RWPE1 (cell line): ENCODE results near the gene RNF166.

ENCODE experiments used
- CTCF ChIA-PET: fragments of 350-600 bp; sonication (Branson Sonifier 250); formaldehyde crosslinking; extraction: SDS; loops from one replicate; lab custom pipeline; 2021; lab: Yijun Ruan, JAX
- POLR2A ChIA-PET: fragments of 400-600 bp; formaldehyde crosslinking; extraction: SDS; loops from one replicate; lab custom pipeline; 2020; ENCODE audit warnings: antibody characterized with exemption; ENCODE audit not compliant: low non-redundant PET; lab: Yijun Ruan, JAX
- DNase-seq: peaks from one replicate; pipeline ENCODE4 v3.0.0; 2012; ENCODE audit warnings: low spot score
- H3K27ac ChIP-seq: fragments of 450-650 bp; 2 replicates; pipeline ENCODE4 v1.5.1; 2017
- TF ChIP-seq, protein P1 (sequence below): fragments of 450-650 bp; conservative IDR thresholded peaks from 2 replicates; pipeline ENCODE4 v1.5.1; 2017; ENCODE audit warnings: low read depth, mild to moderate bottlenecking

Gene RNF166

DNA sequence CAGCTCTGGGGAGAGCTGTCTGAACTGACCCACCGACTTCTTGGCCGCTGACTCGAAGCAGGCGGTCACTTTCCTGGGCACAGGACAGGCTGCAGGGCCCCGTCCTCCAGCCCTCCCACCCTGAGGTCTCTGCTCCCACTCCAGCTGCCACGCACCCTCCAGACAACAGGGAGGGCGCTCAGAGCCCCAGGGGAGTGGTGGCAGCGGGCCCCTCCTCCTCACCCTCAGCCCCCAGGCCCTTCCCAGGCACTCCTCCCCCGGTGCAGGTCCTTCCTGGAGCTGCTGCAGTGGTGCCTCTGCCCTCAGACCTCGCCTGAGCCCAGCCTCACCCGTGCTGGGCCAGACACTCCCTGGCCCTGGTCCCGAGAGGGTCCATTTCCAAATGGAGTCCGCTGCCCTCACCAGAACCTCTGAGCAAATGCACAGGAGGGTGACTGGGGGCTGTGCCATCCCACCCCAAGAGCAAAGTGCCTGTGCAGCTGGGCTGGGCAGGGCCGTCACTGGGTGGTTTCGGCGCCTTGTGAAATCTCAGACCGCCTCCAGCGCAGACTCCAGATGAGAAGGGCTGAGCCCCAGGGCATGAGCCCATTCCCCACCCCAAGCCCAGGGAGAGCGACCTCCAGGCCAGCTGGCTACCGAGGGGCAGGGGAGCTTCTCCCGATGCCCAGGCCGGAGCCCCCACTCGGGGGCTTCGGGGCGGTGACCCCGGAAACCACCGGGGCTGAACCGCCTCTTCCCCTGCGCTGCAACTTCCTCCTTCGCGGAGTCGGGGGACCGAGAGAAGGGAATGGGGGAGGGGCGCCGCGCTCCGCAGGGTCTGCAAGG, 56.1 kb downstream of the RNF166 start:
- POLR2A ChIA-PET = no interaction called here
- H3K27ac ChIP-seq = peak overlapping the region; percentile 71
- DNase-seq = no peak
- TF ChIP-seq, protein P1, sequence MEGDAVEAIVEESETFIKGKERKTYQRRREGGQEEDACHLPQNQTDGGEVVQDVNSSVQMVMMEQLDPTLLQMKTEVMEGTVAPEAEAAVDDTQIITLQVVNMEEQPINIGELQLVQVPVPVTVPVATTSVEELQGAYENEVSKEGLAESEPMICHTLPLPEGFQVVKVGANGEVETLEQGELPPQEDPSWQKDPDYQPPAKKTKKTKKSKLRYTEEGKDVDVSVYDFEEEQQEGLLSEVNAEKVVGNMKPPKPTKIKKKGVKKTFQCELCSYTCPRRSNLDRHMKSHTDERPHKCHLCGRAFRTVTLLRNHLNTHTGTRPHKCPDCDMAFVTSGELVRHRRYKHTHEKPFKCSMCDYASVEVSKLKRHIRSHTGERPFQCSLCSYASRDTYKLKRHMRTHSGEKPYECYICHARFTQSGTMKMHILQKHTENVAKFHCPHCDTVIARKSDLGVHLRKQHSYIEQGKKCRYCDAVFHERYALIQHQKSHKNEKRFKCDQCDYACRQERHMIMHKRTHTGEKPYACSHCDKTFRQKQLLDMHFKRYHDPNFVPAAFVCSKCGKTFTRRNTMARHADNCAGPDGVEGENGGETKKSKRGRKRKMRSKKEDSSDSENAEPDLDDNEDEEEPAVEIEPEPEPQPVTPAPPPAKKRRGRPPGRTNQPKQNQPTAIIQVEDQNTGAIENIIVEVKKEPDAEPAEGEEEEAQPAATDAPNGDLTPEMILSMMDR = no peak
- CTCF ChIA-PET = interaction anchor here (0.6 to 1.1 kb wide), 3 partner anchors 17 to 722 kb away, joined by 3 to 6 read pairs (median 4); no protein-coding TSS in a partner anchor

DNA sequence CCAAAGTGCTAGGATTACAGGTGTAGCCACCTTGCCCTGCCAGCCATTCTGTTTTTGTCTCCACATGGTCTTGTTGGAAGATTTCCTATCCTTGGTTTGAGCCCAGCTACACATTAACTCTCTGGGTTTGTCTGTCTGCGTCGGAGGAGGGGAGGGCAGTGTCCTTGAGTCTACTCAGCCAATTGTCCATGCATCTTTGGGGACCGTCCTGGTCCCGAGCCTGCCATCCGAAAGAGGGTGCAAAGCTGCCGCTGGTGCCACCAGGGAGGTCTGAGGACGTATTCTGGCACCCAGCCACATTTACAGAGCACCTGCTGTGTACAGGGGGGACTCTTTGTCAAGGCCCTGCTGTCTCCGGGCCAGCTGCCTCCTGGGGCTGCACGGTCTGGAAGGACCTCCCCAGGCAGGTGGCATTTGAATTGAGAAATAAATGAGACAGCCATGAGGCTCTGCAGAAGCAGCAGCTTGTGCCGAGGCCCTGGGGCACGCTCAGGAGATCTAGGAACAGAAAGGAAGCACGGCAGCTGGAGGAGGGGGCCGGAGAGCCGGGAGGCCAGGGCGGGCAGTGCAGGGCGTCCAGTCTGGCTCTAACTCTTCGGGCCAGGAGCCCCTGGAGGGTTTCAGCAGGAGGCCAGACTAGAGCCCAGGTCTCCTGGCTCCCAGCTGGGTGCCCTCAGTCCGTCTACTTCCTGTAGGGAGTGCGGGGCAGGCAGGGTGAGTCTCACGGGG, 56.8 kb downstream of the RNF166 start:
- ChIA-PET CTCF (interaction anchor here (0.6 to 1.1 kb wide), 4 partner anchors 9 to 891 kb away, joined by 3 to 6 read pairs (median 3); no protein-coding TSS in a partner anchor), POLR2A (no interaction called here)
- TF ChIP-seq, protein P1 = no peak
- DNase-seq = no peak
- H3K27ac ChIP-seq = peak overlapping the region; percentile 71

DNA sequence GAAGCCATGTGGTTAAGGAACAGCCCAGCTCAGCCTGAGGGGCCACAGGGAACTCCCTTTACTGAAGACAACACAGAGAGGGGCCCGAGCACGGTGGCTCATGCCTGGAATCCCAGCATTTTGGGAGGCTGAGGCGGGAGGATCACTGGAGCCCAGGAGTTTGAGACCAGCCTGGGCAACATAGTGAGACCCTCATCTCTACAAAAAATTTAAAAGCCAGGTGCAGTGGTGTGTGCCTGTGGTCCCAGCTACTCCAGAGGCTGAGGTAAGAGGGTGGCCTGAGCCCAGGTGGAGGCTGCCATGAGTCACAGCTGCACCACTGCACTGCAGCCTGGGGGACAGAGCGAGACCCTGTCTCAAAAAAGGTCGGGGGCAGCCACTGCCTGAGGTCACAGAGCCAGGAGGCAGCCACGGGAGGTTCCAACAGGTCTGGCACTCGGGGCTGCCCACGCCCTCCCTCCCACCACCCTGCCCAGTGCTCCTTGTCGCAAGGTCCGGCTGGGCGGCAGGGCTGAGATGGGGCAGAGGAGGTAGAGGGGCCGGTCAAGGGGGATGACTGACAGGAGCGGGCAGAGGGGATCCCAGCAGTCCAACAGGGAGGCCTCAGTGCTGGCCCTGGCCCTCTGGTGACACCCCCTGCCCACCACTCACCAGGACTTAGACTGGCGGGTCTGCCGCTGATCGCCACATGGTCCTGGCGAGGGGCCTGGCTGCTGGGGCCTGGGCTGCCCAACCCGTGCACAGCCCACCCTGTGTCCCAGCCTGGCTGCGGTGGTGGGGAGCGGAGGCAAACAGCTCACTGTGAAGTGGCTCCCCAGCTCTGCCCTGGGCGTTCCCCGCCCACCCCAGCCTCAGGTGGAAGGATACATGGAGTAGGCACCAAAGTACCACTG, 58.8 kb downstream of the RNF166 start:
- TF ChIP-seq, protein P1 = no peak
- ChIA-PET CTCF (no interaction called here), POLR2A (no interaction called here)
- DNase-seq = no peak
- H3K27ac ChIP-seq = no peak overlapping the region
